DND-41 (cell line): ENCODE data around the gene NIT1.

Source experiments
- EZH2 ChIP-seq: IDR thresholded peaks from 3 replicates; pipeline ENCODE4 v1.6.1; 2012; ENCODE audit warnings: borderline replicate concordance, low read depth, mild to moderate bottlenecking, moderate library complexity, low read length, inconsistent platforms; ENCODE audit not compliant: severe bottlenecking
- TF ChIP-seq, protein P1 (sequence below): IDR thresholded peaks from 2 replicates; pipeline ENCODE4 v1.5.1; 2012; ENCODE audit warnings: borderline replicate concordance, low read length, moderate library complexity, mild to moderate bottlenecking; ENCODE audit not compliant: poor library complexity, severe bottlenecking; ENCODE audit errors: extremely low read depth

DNA sequence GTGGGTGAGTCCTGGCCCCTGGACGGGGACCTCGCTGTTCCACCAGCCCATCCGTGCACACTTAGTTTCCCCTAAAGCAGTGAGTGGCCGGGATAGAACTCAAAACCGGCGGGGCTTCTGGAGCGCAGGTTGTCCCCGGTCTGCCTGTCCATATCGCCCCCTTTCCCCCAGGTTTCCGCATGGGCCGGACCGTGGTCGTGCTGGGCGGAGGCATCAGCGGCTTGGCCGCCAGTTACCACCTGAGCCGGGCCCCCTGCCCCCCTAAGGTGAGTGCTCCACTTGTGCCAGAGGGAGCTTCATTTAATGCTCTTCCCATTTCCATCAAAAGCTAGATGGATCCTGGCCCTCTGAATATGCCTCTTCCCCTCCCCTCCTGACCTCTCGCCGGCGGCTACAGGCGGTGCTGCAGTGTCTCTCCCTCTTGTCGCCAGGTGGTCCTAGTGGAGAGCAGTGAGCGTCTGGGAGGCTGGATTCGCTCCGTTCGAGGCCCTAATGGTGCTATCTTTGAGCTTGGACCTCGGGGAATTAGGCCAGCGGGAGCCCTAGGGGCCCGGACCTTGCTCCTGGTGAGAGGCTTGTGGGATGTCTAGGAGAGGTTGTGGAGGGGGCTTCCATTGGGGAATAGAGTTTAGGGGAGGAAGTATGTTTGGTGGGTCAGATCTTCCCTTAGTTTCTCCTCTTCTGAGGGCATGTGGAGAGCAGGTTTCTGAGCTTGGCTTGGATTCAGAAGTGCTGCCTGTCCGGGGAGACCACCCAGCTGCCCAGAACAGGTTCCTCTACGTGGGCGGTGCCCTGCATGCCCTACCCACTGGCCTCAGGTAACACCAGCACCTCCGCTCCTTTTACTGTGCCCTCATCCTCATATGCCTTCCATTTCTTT is 49.0 kb downstream of the NIT1 start:
- TF ChIP-seq, protein P1, sequence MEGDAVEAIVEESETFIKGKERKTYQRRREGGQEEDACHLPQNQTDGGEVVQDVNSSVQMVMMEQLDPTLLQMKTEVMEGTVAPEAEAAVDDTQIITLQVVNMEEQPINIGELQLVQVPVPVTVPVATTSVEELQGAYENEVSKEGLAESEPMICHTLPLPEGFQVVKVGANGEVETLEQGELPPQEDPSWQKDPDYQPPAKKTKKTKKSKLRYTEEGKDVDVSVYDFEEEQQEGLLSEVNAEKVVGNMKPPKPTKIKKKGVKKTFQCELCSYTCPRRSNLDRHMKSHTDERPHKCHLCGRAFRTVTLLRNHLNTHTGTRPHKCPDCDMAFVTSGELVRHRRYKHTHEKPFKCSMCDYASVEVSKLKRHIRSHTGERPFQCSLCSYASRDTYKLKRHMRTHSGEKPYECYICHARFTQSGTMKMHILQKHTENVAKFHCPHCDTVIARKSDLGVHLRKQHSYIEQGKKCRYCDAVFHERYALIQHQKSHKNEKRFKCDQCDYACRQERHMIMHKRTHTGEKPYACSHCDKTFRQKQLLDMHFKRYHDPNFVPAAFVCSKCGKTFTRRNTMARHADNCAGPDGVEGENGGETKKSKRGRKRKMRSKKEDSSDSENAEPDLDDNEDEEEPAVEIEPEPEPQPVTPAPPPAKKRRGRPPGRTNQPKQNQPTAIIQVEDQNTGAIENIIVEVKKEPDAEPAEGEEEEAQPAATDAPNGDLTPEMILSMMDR = peak; percentile 5
- no peak for TF ChIP-seq EZH2
